Vagina (tissue), 2 donors: ENCODE data around the gene ETV2.

Experiments used
- POLR2AphosphoS5 ChIP-seq, 2 donors: sonication (generic); formaldehyde crosslinking; IDR thresholded peaks; one replicate each; pipeline ENCODE4 v1.9.0; 2017; ENCODE audit warnings: antibody characterized with exemption in 2 of 2, mild to moderate bottlenecking in 2 of 2, low read depth in 1 of 2; ENCODE audit not compliant: insufficient read depth in 1 of 2
- TF ChIP-seq, protein P1 (sequence below), 3 experiments: fragments of 450-650 bp in 2 of 3; fragments of 200-600 bp in 1 of 3; sonication (generic) in 1 of 3; IDR thresholded peaks; one replicate each; pipeline ENCODE4 v1.5.1; 2017 to 2019; ENCODE audit warnings: antibody characterized with exemption in 3 of 3, mild to moderate bottlenecking in 2 of 3, moderate library complexity in 2 of 3

GRCh38 chr19:35675589-35676140, 34.1 kb downstream of the ETV2 start:
- TF ChIP-seq, protein P1, sequence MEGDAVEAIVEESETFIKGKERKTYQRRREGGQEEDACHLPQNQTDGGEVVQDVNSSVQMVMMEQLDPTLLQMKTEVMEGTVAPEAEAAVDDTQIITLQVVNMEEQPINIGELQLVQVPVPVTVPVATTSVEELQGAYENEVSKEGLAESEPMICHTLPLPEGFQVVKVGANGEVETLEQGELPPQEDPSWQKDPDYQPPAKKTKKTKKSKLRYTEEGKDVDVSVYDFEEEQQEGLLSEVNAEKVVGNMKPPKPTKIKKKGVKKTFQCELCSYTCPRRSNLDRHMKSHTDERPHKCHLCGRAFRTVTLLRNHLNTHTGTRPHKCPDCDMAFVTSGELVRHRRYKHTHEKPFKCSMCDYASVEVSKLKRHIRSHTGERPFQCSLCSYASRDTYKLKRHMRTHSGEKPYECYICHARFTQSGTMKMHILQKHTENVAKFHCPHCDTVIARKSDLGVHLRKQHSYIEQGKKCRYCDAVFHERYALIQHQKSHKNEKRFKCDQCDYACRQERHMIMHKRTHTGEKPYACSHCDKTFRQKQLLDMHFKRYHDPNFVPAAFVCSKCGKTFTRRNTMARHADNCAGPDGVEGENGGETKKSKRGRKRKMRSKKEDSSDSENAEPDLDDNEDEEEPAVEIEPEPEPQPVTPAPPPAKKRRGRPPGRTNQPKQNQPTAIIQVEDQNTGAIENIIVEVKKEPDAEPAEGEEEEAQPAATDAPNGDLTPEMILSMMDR (IDR thresholded peaks at IDR 0.05): no peak
- no peak for TF ChIP-seq POLR2AphosphoS5 (IDR thresholded peaks at IDR 0.05; ENCODE audit: insufficient read depth in 1 of 2, low read depth in 1 of 2)
